Measurements from ENCODE around the gene SOX15. TPM values are rescaled to one million over a fixed set of nuclear protein-coding genes. Genes with fewer than 3 reads are reported as not detected.

Gene SOX15
- total and polyA plus RNA-seq, 2 of the 13 experiments (the other 11 are each of a cell fraction or from before 2014, with no cell fraction given), result 0.07 to 0.18 TPM

GRCh38 chr17:7579001-7579833, 10.7 kb downstream of the SOX15 start, which contains the start of gene CD68 (continued):
- peak; percentile 67; the same call in 1 of the 2 replicates for TF ChIP-seq ZNF543 (CRISPR knock-in tag; IDR thresholded peaks at IDR 0.05)
- no peak for TF ChIP-seq PREB (CRISPR knock-in tag; IDR thresholded peaks at IDR 0.05)
- peak; percentile 71 for TF ChIP-seq HNRNPH1 (optimal IDR thresholded peaks at IDR 0.05; ENCODE audit: low read depth, low read length)
- TF ChIP-seq ZNF484 (CRISPR knock-in tag; IDR thresholded peaks at IDR 0.05; ENCODE audit: borderline replicate concordance, low read depth), result no peak
- no peak for TF ChIP-seq ZNF569 (CRISPR knock-in tag; IDR thresholded peaks at IDR 0.05; ENCODE audit: borderline replicate concordance)
- TF ChIP-seq, protein P1, sequence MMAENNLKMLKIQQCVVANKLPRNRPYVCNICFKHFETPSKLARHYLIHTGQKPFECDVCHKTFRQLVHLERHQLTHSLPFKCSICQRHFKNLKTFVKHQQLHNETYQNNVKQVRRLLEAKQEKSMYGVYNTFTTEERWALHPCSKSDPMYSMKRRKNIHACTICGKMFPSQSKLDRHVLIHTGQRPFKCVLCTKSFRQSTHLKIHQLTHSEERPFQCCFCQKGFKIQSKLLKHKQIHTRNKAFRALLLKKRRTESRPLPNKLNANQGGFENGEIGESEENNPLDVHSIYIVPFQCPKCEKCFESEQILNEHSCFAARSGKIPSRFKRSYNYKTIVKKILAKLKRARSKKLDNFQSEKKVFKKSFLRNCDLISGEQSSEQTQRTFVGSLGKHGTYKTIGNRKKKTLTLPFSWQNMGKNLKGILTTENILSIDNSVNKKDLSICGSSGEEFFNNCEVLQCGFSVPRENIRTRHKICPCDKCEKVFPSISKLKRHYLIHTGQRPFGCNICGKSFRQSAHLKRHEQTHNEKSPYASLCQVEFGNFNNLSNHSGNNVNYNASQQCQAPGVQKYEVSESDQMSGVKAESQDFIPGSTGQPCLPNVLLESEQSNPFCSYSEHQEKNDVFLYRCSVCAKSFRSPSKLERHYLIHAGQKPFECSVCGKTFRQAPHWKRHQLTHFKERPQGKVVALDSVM (CRISPR knock-in tag; IDR thresholded peaks at IDR 0.05), result peak; percentile 52; the same call in 1 of the 2 replicates
- no peak; the same call in 1 of the 2 replicates for TF ChIP-seq ZFY (CRISPR knock-in tag; IDR thresholded peaks at IDR 0.05)
- TF ChIP-seq GATAD1 (CRISPR knock-in tag; IDR thresholded peaks at IDR 0.05), result peak; percentile 68
- peak; percentile 82 for TF ChIP-seq ARNTL (CRISPR knock-in tag; IDR thresholded peaks at IDR 0.05)
- no peak for TF ChIP-seq PAX8 (CRISPR knock-in tag; IDR thresholded peaks at IDR 0.05; ENCODE audit: borderline replicate concordance)
- 0 out of 2 replicates have a peak, but pooled peaks have one; percentile 41 for TF ChIP-seq REL (CRISPR knock-in tag; conservative IDR thresholded peaks at IDR 0.05)
- TF ChIP-seq SMC3 (IDR thresholded peaks at IDR 0.05; ENCODE audit: low read length), result peak; percentile 32; the same call in 1 of the 2 replicates
- no peak; the same call in 1 of the 2 replicates for TF ChIP-seq NR2F6 (IDR thresholded peaks at IDR 0.05)
- TF ChIP-seq NR2F6 (CRISPR knock-in tag; IDR thresholded peaks at IDR 0.05), result peak; percentile 59
- TF ChIP-seq ETV5 (CRISPR knock-in tag; IDR thresholded peaks at IDR 0.05; ENCODE audit: borderline replicate concordance), result peak; percentile 82
- TF ChIP-seq RBAK (CRISPR knock-in tag; IDR thresholded peaks at IDR 0.05), result no peak
- no peak; the same call in 1 of the 2 replicates for TF ChIP-seq SNAI1 (CRISPR knock-in tag; IDR thresholded peaks at IDR 0.05; ENCODE audit: borderline replicate concordance)
- TF ChIP-seq TSC22D2 (CRISPR knock-in tag; IDR thresholded peaks at IDR 0.05; ENCODE audit: borderline replicate concordance), result 0 out of 2 replicates have a peak, but pooled peaks have one; percentile 49
- TF ChIP-seq LRRFIP1 (CRISPR knock-in tag; conservative IDR thresholded peaks at IDR 0.05), result no peak
- TF ChIP-seq ZNF350 (CRISPR knock-in tag; IDR thresholded peaks at IDR 0.05; ENCODE audit: borderline replicate concordance, low read depth), result peak; percentile 71; the same call in 1 of the 2 replicates
- TF ChIP-seq HBP1 (CRISPR knock-in tag; IDR thresholded peaks at IDR 0.05; ENCODE audit: low read depth), result no peak
- TF ChIP-seq JARID2 (CRISPR knock-in tag; IDR thresholded peaks at IDR 0.05; ENCODE audit: insufficient replicate concordance), result no peak

Data from HepG2 (cell line).